Activated CD4-positive, alpha-beta T cell treated with anti-CD3 and anti-CD28 coated beads, Interleukin-2, amount 50 U/mL, for 4 hours (primary cell): ENCODE data around the gene ACER3.
"Not testable (repeated sequence)": the region's sequence is repeated elsewhere in the genome, so short reads cannot be mapped to it uniquely, and the experiment has no call there.

ENCODE experiments used
- DNase-seq, 2 experiments: peaks; one replicate each; pipeline ENCODE4 v3.0.0-alpha.2; 2020

ACER3 gene

GRCh38 chr11:76939219-76939631, 78.5 kb downstream of the ACER3 start:
- no peak for DNase-seq

GRCh38 chr11:76944225-76944624, 83.5 kb downstream of the ACER3 start:
- no peak for DNase-seq

- no peak for DNase-seq
These were observed 85.5 kb downstream of the ACER3 start for GRCh38 chr11:76946223-76946622.

GRCh38 chr11:76947190-76947589, 86.5 kb downstream of the ACER3 start:
- no peak for DNase-seq

GRCh38 chr11:76947800-76948199, 87.1 kb downstream of the ACER3 start:
- DNase-seq = no peak

- no peak for DNase-seq
These were observed 94.9 kb downstream of the ACER3 start for GRCh38 chr11:76955459-76956114.

DNA sequence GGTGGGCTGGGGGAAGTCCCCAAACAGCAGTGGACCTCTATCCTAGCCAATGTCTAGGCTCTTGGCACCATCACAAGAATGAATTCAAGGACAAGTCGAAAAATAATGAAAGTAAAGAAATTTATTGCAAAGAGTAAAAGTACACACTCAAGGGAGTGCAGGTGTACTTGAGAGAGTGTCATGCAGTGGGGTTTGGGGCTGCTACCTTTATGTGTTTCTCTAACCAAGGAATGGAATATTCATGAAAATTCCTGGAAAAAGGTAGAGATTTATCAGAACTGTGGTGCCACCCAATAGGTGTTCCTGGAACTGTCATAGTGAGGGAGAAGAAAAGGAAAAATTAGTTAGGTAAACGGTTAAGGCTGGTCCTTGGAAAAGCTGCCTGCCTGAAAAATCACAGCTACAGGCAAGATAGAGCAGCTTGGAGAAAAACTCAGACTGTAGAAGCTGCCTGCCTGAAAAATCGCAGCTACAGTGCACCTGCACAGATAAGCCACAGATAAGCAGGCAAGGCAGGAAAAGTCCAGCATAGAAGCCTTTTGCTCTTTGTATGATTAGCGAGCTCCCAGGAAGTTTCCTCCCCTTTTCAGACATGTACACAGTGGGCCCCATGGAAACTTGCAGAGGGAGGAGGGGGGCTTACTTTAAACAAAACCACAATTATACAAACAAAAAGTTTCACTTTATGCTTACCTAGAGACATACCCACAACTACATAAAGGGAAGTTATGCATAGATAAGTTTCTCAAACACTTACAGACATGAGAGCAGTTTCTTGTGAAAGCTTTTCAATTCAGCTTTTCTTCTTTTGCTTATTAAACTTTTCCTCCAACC, 102.1 kb downstream of the ACER3 start:
- DNase-seq = no peak

DNA sequence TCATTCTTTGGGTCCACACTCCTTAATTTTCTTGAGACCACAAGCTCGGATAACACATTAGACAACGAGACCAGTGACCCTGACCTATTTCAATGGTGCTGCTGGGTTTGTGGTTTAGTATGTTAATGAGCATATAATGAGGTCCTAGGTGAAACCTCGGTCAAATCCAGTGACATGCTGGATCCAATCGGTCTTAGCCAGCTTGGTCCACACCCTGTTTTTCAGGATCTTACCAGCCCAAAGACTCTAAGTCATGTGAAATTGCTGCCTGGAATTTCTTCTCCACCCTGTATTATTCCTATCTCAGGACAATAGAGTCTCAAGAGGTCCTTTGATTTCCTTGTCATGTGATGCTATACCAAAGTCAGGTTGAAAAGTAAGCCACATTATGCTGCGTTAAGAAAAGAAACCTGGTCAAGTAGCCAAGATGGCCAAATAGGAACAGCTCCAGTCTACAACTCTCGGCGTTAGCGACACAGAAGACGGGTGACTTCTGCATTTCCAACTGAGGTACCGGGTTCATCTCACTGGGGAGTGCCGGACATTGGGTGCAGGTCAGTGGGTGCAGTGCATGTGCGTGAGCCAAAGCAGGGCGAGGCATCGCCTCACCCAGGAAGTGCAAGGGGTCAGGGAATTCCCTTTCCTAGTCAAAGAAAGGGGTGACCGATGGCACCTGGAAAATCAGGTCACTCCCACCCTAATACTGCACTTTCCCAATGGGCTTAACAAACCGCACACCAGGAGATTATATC, 102.9 kb downstream of the ACER3 start:
- not testable (repeated sequence) for DNase-seq

DNA sequence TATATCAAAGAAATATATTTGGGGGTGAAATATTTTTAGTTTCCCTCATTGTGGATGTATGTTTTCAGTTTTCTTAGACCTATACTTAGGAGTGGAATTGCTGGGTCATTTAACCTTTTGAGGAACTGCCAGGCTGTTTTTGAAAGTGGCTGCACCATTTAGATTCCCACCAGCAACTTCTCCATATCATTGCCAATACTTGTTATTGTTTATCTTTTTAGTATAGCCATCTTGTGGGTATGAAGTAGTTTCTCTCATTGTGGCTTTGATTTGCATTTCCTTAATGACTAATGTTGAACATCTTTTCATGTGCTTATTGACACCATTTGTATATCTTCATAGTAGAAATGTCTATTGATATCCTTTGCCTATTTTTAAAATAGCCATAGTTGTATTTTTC, 111.3 kb downstream of the ACER3 start:
- no peak for DNase-seq

- no peak for DNase-seq
These were observed 113.6 kb downstream of the ACER3 start for GRCh38 chr11:76974179-76974891.

DNA sequence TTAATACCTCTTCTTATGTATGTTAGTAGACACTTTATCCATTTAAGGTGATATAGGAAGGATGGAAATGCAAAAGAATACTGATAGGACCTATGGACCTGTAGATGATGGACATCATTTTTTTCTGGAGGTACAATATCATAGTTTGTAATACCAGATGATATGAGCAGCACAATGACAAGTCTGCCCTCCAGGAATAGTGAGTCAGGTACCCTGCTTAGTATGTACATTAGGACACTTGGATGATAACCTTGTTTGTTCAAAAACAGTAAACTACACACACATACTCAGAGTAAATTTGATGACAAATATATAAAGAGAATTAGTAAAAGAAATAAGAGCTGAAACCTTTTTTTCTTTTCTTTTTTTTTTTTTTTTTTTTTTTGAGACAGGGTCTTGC, 114.8 kb downstream of the ACER3 start:
- DNase-seq = no peak

- DNase-seq = no peak
These were observed 117.1 kb downstream of the ACER3 start for GRCh38 chr11:76977791-76978190.

DNA sequence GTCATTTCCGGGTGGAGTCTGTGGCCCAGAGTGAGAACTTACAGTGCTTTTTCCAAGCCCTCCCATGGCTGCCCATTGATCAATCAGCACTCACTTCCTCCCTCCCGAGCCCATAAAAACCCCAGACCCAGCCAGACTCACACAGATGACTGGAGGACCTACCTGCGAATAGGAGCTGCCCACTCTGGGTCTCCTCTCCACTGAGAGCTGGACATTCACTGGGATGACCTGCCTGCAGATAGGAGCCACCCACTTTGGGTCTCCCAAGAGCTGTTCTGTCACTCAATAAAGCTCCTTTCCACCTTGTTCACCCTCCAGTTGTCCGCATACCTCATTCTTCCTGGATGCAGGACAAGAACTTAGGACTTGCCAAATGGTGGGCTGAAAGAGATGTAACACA, 117.5 kb downstream of the ACER3 start:
- DNase-seq = no peak

- no peak for DNase-seq
These were observed 118.1 kb downstream of the ACER3 start for GRCh38 chr11:76978818-76979217.

DNA sequence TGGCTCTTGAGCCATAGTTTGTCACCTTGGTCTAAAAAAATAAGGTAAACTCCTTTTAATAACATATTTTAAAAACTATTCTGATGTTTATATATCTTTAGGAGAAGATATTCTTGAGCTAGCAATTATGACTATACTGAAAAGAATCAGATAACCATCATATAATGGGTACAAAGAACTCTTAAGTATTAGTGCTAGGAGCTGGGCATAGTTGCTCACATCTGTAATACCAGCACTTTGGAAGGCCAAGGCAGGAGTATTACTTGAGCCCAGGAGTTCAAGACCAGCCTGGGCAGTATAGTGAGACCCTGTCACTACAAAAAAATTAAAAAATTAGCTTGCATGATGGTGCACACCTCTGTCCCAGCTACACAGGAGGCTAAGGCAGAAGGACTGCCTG, 119.5 kb downstream of the ACER3 start:
- no peak for DNase-seq

DNA sequence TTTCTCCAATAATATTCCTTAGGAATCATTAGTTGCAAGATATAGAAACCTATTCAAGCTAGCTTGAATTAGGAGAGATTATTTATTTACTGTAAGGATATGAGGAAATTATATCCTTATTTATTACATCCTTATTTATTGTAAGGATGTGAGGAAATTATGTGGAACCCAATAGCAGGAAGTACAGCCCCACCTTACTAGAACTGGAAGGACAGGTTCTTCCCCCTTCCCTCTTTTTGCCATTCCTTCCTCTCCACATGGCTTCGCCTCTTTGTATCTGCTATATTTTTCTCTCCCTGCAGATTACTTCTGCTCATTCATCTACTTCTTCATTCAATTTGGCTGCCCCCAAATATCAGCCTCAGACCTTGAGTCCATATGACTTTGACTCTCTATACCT, 124.0 kb downstream of the ACER3 start:
- no peak for DNase-seq

- DNase-seq = no peak
These were observed 126.5 kb downstream of the ACER3 start for GRCh38 chr11:76987203-76987602.

DNA sequence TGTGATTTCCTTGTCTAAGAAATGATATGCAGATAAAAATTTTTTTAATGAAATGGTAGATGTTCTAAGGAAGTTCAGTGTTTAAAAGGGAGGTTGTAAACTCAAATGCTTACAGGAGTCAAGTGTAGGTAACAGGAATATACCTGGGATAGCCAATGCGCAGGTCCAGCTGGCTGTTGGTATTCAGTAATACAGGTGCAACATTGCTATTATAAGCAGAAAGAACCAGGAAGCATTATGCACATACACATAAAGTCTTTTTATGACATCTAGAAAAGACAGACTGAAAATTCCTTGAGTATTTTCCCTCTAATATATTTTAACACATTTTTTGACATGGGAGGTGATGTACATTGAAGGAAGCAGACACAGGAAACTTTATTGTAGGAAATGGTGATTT, 129.9 kb downstream of the ACER3 start:
- no peak for DNase-seq

- DNase-seq = no peak
These were observed 134.4 kb downstream of the ACER3 start for GRCh38 chr11:76995081-76995576.

DNA sequence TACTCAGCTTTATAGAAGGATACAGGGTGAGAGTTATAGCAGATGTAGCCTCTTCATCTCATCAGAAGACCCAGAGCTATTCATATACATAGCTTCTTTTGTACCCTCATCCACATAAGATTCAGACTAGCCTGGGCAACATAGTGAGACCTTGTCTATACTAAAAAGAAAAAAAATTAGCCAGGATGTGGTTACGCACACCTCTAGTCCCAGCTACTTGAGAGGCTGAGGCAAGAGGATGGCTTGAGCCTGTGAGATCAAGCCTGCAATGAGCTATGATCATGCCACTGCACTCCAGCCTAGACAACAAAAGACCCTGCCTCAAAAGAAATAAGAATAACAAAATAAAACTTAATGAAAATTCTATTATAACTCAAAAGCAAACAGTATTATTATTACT, 136.8 kb downstream of the ACER3 start:
- no peak for DNase-seq

GRCh38 chr11:76999597-76999996, 138.9 kb downstream of the ACER3 start:
- DNase-seq = no peak

- no peak for DNase-seq
These were observed 140.9 kb downstream of the ACER3 start for GRCh38 chr11:77001613-77002012.

- no peak for DNase-seq
These were observed 142.1 kb downstream of the ACER3 start for GRCh38 chr11:77002776-77003175.
